PC-9 (cell line): ENCODE data around the gene OSTN. TPM values are rescaled to one million over a fixed set of nuclear protein-coding genes. Genes with fewer than 3 reads are reported as not detected.
A peak's percentile ranks its signal among the peaks of the same experiment; 100 is the strongest.

Source experiments
- BruUV-seq: library from RNA; stranded (reverse); fragments of 400-500 nt; replicated peaks from 2 replicates; lab custom pipeline; 2021; lab: Mats Ljungman, UMichigan
- CTCF ChIA-PET: fragments of 300-600 bp; sonication (Branson Sonifier 250); formaldehyde crosslinking; loops from one replicate; lab custom pipeline; 2022; ENCODE audit warnings: antibody characterized with exemption; lab: Charles Lee
- POLR2A ChIA-PET: fragments of 300-600 bp; sonication (Branson Sonifier 250); formaldehyde crosslinking; loops from one replicate; lab custom pipeline; 2022; ENCODE audit warnings: antibody characterized with exemption; ENCODE audit not compliant: unreplicated experiment; lab: Charles Lee
- DNase-seq, 2 experiments: peaks; one replicate each; pipeline versions ENCODE4 v3.0.0 to v3.0.0-alpha.2; 2015 to 2022; ENCODE audit warnings: mixed read lengths in 1 of 2
- H2AFZ ChIP-seq: fragments of 200-600 bp; sonication (generic); 2 replicates; pipeline ENCODE4 v1.8.1; 2017; ENCODE audit warnings: antibody characterized with exemption
- H3F3A ChIP-seq: fragments of 200-600 bp; sonication (generic); 2 replicates; pipeline ENCODE4 v1.8.1; 2017; ENCODE audit warnings: antibody characterized with exemption, mild to moderate bottlenecking, low read depth; ENCODE audit not compliant: insufficient read depth
- H3K27ac ChIP-seq: fragments of 200-600 bp; sonication (generic); 2 replicates; pipeline ENCODE4 v1.6.1; 2016; ENCODE audit warnings: mixed run types
- H3K27me3 ChIP-seq: fragments of 200-600 bp; sonication (generic); 2 replicates; pipeline ENCODE4 v1.6.1; 2016; ENCODE audit warnings: low read depth, mixed run types; ENCODE audit not compliant: insufficient read depth
- H3K36me3 ChIP-seq: fragments of 200-600 bp; sonication (generic); 2 replicates; pipeline ENCODE4 v1.6.1; 2016; ENCODE audit warnings: low read depth, mixed run types
- H3K4me1 ChIP-seq: fragments of 200-600 bp; sonication (generic); replicated peaks from 2 replicates; pipeline ENCODE4 v1.6.1; 2016; ENCODE audit warnings: mixed run types; ENCODE audit not compliant: insufficient read depth
- H3K4me2 ChIP-seq: fragments of 200-600 bp; sonication (generic); 2 replicates; pipeline ENCODE4 v1.6.1; 2017; ENCODE audit warnings: mixed run types
- H3K4me3 ChIP-seq: fragments of 200-600 bp; sonication (generic); 2 replicates; pipeline ENCODE4 v1.6.1; 2016; ENCODE audit warnings: mixed run types
- H3K79me2 ChIP-seq: fragments of 200-600 bp; sonication (generic); 2 replicates; pipeline ENCODE4 v1.6.1; 2017; ENCODE audit warnings: low read depth, mixed run types
- H3K9me2 ChIP-seq: fragments of 200-600 bp; sonication (generic); 2 replicates; pipeline ENCODE4 v1.8.1; 2017; ENCODE audit warnings: mild to moderate bottlenecking; ENCODE audit not compliant: insufficient read depth
- H3K9me3 ChIP-seq: fragments of 200-600 bp; sonication (generic); 2 replicates; pipeline ENCODE4 v1.8.1; 2016; ENCODE audit warnings: low read depth; ENCODE audit not compliant: insufficient read depth
- H4K20me1 ChIP-seq: fragments of 200-600 bp; sonication (generic); 2 replicates; pipeline ENCODE4 v1.8.1; 2017; ENCODE audit not compliant: insufficient read depth
- EZH2 ChIP-seq: fragments of 200-600 bp; sonication (generic); IDR thresholded peaks from 2 replicates; pipeline ENCODE4 v1.8.0; 2017; ENCODE audit warnings: antibody characterized with exemption, low read depth
- intact Hi-C: fragments of 100-400 bp; cut with micrococcal nuclease; formaldehyde crosslinking; loops from one replicate; pipeline ENCODE4 v1.10.0; 2022; ENCODE audit not compliant: unreplicated experiment
- total RNA-seq: library from RNA; stranded (reverse); gene quantifications from 2 replicates; pipeline ENCODE4 v1.2.3, GENCODE V29; 2021
- TF ChIP-seq, protein P1 (sequence below): fragments of 200-600 bp; sonication (generic); conservative IDR thresholded peaks from 2 replicates; pipeline ENCODE4 v1.6.1; 2017; ENCODE audit warnings: mixed run types, antibody characterized with exemption, mild to moderate bottlenecking, moderate library complexity

Gene OSTN
- total RNA-seq, 1 experiment from 2014 or later: not detected

DNA sequence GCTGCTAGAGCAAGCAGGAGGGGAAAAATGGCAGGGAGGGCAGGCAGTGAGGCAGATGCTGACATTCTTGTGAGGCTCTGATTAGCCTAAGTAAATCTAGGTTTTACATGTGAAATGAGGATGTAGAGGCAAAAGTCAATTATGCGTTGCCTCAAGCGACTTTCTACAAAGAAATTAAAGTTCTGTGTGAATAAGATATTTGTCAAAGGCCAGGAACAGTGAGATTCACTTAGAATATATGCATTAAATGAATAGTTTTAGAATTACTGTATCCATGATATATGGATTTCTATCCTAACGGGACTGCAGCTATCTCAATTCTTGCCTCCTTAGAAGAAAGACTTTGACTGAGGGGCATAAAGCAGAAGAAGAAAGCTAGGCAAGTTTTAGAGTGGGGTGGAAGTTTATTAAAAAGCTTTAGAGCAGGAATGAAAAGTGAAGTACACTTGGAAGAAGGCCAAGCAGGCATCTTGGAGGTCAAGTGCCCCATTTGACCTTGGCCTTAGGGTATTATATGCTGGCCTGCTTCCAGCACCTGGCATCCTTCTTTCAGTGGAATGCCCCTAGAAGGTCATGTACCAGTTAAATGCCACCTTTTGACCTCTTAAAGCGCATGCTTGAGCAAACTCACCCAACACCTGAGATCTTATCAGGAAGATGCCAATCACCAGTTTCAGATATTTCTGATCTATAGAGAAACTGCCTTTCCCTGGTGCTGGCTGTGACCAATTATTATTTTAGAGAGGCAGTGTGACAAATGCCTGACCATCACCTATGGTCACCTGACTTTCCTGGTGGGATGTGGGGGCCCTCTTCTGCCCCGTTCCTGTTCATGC is 38.2 kb downstream of the OSTN start:
- Histone ChIP-seq H3K27ac (peak overlapping the region; percentile 85), H3K4me3 (no peak overlapping the region; the same call in 1 of the 2 replicates), H3K4me2 (peak overlapping the region; percentile 54), H3F3A (peaks cover 29% of the 10 kb centered on the region), H2AFZ (no peak overlapping the region), H3K79me2 (no peaks in the 10 kb centered on the region), H3K4me1 (peaks cover 47% of the 10 kb centered on the region), H3K36me3 (no peaks in the 10 kb centered on the region), H4K20me1 (no peaks in the 10 kb centered on the region), H3K27me3 (no peaks in the 10 kb centered on the region), H3K9me2 (no peaks in the 10 kb centered on the region), H3K9me3 (0 out of 2 replicates have a peak, but pooled peaks cover 6% of the 10 kb centered on the region)
- peak; percentile 82 to 83 for DNase-seq
- BruUV-seq: no TSS peak
- ChIA-PET CTCF (interaction anchor here (0.6 kb wide), 1 partner anchor 541 kb away, joined by 5 read pairs; no protein-coding TSS in a partner anchor), POLR2A (interaction anchor here (1.0 kb wide), 1 partner anchor 892 kb away, joined by 3 read pairs; no protein-coding TSS in a partner anchor)
- intact Hi-C loops: loop anchor here (5.0 to 10.0 kb wide), 8 partner anchors 95 to 725 kb away; partner anchors contain the start of gene IL1RAP
- no peak for TF ChIP-seq EZH2
- TF ChIP-seq, protein P1, sequence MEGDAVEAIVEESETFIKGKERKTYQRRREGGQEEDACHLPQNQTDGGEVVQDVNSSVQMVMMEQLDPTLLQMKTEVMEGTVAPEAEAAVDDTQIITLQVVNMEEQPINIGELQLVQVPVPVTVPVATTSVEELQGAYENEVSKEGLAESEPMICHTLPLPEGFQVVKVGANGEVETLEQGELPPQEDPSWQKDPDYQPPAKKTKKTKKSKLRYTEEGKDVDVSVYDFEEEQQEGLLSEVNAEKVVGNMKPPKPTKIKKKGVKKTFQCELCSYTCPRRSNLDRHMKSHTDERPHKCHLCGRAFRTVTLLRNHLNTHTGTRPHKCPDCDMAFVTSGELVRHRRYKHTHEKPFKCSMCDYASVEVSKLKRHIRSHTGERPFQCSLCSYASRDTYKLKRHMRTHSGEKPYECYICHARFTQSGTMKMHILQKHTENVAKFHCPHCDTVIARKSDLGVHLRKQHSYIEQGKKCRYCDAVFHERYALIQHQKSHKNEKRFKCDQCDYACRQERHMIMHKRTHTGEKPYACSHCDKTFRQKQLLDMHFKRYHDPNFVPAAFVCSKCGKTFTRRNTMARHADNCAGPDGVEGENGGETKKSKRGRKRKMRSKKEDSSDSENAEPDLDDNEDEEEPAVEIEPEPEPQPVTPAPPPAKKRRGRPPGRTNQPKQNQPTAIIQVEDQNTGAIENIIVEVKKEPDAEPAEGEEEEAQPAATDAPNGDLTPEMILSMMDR: no peak

DNA sequence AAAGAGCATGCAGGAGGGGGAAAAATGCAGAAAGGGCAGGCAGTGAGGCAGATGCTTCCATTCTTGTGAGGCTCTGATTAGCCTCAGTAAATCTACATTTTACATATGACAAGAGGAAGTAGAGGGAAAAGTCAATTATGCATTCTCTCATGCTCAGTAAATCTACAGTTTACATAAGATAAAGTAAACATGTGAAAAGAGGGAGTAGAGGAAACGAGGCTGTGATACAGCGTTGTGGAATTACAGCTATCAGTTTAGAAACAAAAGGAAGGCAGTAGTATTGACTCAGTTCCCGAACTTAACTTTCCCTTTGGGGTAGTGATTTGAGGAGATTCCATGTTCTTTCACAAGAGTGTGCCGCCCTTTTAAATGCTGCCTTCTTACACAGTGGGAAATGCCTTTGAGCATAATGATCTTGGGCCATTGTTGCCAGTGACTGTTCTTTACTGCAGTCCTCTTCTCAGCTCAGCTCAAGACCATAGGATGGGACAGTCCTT is 39.3 kb downstream of the OSTN start:
- H3K9me2 ChIP-seq: no peaks in the 10 kb centered on the region
- peaks cover 29% of the 10 kb centered on the region for H3F3A ChIP-seq
- ChIA-PET POLR2A (interaction anchor here (0.6 to 1.0 kb wide), 3 partner anchors 20 to 893 kb away, joined by 3 to 8 read pairs (median 4); partner anchors contain the start of gene UTS2B), CTCF (interaction anchor here (0.5 to 0.6 kb wide), 2 partner anchors 230 to 1186 kb away, joined by 4 read pairs; no protein-coding TSS in a partner anchor)
- no peaks in the 10 kb centered on the region for H4K20me1 ChIP-seq
- H3K36me3 ChIP-seq: no peaks in the 10 kb centered on the region
- intact Hi-C loops: loop anchor here (1.0 to 10.0 kb wide), 11 partner anchors 91 to 1206 kb away; partner anchors contain the start of genes CCDC50 and IL1RAP
- peak overlapping the region; percentile 6; the same call in 1 of the 2 replicates for H3K4me3 ChIP-seq
- H3K27ac ChIP-seq: peak overlapping the region; percentile 85
- H3K4me1 ChIP-seq: peaks cover 47% of the 10 kb centered on the region
- no peaks in the 10 kb centered on the region for H3K27me3 ChIP-seq
- no TSS peak for BruUV-seq
- no peak overlapping the region for H2AFZ ChIP-seq
- peak overlapping the region; percentile 54 for H3K4me2 ChIP-seq
- peak; percentile 41 to 97 for DNase-seq
- no peaks in the 10 kb centered on the region for H3K79me2 ChIP-seq
- 0 out of 2 replicates have a peak, but pooled peaks cover 6% of the 10 kb centered on the region for H3K9me3 ChIP-seq
- TF ChIP-seq, protein P1: no peak
- no peak for TF ChIP-seq EZH2

DNA sequence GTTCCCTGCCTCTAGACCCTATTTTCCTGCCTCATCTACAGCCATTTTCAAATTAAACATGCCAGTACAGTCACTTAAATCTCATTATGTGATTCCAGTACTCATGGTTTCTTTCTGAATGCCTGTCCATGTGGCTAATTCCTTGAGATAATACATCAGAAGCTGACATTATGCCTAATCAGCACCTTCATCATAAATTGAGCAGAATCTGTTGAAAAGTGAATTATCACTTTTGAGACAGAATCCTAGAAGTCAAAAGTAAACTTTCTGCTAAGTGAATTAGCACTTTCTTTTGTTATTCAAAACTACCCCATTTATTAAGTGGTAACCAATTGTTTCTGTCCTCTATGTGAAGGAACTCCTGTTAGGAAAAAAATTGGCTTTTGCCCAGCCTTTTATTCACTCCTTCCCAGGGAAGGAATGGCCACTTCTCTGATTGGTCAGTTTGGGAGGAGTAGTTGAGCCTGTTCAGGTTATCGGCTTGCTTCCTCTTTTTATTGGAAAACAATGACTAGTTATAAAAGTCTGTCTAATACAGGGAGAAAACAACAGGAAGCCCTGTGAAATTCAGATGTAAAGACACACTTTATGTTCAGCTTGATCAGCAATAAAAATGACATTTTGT is 40.5 kb downstream of the OSTN start:
- H3K36me3 ChIP-seq: no peaks in the 10 kb centered on the region
- H3K9me2 ChIP-seq: no peaks in the 10 kb centered on the region
- H3K27me3 ChIP-seq: no peaks in the 10 kb centered on the region
- H3K79me2 ChIP-seq: no peaks in the 10 kb centered on the region
- peaks cover 47% of the 10 kb centered on the region for H3K4me1 ChIP-seq
- peak in 1 of 2 experiments; percentile 15 for DNase-seq
- intact Hi-C loops: loop anchor here (2.0 to 10.0 kb wide), 9 partner anchors 97 to 1205 kb away; partner anchors contain the start of gene IL1RAP
- no peak overlapping the region for H3K4me3 ChIP-seq
- TF ChIP-seq, protein P1: no peak
- no peak for TF ChIP-seq EZH2
- BruUV-seq: no TSS peak
- peak overlapping the region; percentile 85 for H3K27ac ChIP-seq
- peaks cover 29% of the 10 kb centered on the region for H3F3A ChIP-seq
- H4K20me1 ChIP-seq: no peaks in the 10 kb centered on the region
- H2AFZ ChIP-seq: no peak overlapping the region
- H3K9me3 ChIP-seq: 0 out of 2 replicates have a peak, but pooled peaks cover 6% of the 10 kb centered on the region
- CTCF ChIA-PET: no interaction called here
- peak overlapping the region; percentile 54 for H3K4me2 ChIP-seq
- POLR2A ChIA-PET: no interaction called here
